ENCODE results near the gene TRMT61A. TPM values are rescaled to one million over a fixed set of nuclear protein-coding genes. Genes with fewer than 3 reads are reported as not detected.

TRMT61A gene
- total RNA-seq, 1 experiment from 2014 or later = 22.5 TPM

GRCh38 chr14:103544388-103545218, 15.6 kb downstream of the TRMT61A start:
- no peaks in the 10 kb centered on the region for H3K9me2 ChIP-seq (ENCODE audit: insufficient read depth)
- H3K4me1 ChIP-seq (replicated peaks; ENCODE audit: insufficient read depth) = peaks cover 41% of the 10 kb centered on the region
- H3K36me3 ChIP-seq (ENCODE audit: low read depth) = no peaks in the 10 kb centered on the region
- intact Hi-C loops (cut with micrococcal nuclease; ENCODE audit: unreplicated experiment) = loop anchor here (5.0 to 10.0 kb wide), 2 partner anchors 852 to 1020 kb away; no protein-coding TSS in a partner anchor
- peaks cover 37% of the 10 kb centered on the region for H4K20me1 ChIP-seq (ENCODE audit: insufficient read depth)
- TF ChIP-seq EZH2 (IDR thresholded peaks at IDR 0.05; ENCODE audit: low read depth) (no peak), CTCF (conservative IDR thresholded peaks at IDR 0.05) (no peak)
- DNase-seq = no peak
- ChIA-PET POLR2A (ENCODE audit: unreplicated experiment) (no interaction called here), CTCF (no interaction called here)
- H3K9me3 ChIP-seq (ENCODE audit: insufficient read depth, low read depth) = no peaks in the 10 kb centered on the region
- H3K27ac ChIP-seq = no peak overlapping the region
- peaks cover 30% of the 10 kb centered on the region for H3F3A ChIP-seq (ENCODE audit: insufficient read depth, low read depth)
- H3K4me3 ChIP-seq = no peak overlapping the region
- H3K4me2 ChIP-seq = no peak overlapping the region
- no peaks in the 10 kb centered on the region for H3K79me2 ChIP-seq (ENCODE audit: low read depth)
- no peaks in the 10 kb centered on the region for H3K27me3 ChIP-seq (ENCODE audit: insufficient read depth, low read depth)
- H2AFZ ChIP-seq = no peak overlapping the region
- BruUV-seq (replicated peaks) = no TSS peak

- H3K9me3 ChIP-seq (ENCODE audit: insufficient read depth, low read depth) = no peaks in the 10 kb centered on the region
- H3K27me3 ChIP-seq (ENCODE audit: insufficient read depth, low read depth) = no peaks in the 10 kb centered on the region
- peaks cover 33% of the 10 kb centered on the region for H3K4me1 ChIP-seq (replicated peaks; ENCODE audit: insufficient read depth)
- no peak overlapping the region for H3K4me2 ChIP-seq
- no peak overlapping the region for H3K27ac ChIP-seq
- BruUV-seq (replicated peaks) = no TSS peak
- no peaks in the 10 kb centered on the region for H3K79me2 ChIP-seq (ENCODE audit: low read depth)
- H4K20me1 ChIP-seq (ENCODE audit: insufficient read depth) = peaks cover 41% of the 10 kb centered on the region
- POLR2A ChIA-PET (ENCODE audit: unreplicated experiment) = no interaction called here
- H3K9me2 ChIP-seq (ENCODE audit: insufficient read depth) = no peaks in the 10 kb centered on the region
- no peak for DNase-seq
- no peak overlapping the region for H2AFZ ChIP-seq
- CTCF ChIA-PET = interaction anchor here (0.7 to 1.0 kb wide), 2 partner anchors 26 to 907 kb away, joined by 3 read pairs; no protein-coding TSS in a partner anchor
- no peaks in the 10 kb centered on the region for H3K36me3 ChIP-seq (ENCODE audit: low read depth)
- no peak overlapping the region for H3K4me3 ChIP-seq
- TF ChIP-seq EZH2 (IDR thresholded peaks at IDR 0.05; ENCODE audit: low read depth) (no peak), CTCF (conservative IDR thresholded peaks at IDR 0.05) (no peak)
- intact Hi-C loops (cut with micrococcal nuclease; ENCODE audit: unreplicated experiment) = loop anchor here (10.0 kb wide), 1 partner anchor 1021 kb away; no protein-coding TSS in a partner anchor
- H3F3A ChIP-seq (ENCODE audit: insufficient read depth, low read depth) = peaks cover 23% of the 10 kb centered on the region
Measured at GRCh38 chr14:103545219-103545914, 16.4 kb downstream of the TRMT61A start.

GRCh38 chr14:103545915-103546651, 17.1 kb downstream of the TRMT61A start:
- Histone ChIP-seq H3K4me1 (replicated peaks; ENCODE audit: insufficient read depth) (peaks cover 28% of the 10 kb centered on the region), H3K9me3 (ENCODE audit: insufficient read depth, low read depth) (no peaks in the 10 kb centered on the region), H2AFZ (no peak overlapping the region), H3K27me3 (ENCODE audit: insufficient read depth, low read depth) (no peaks in the 10 kb centered on the region), H3F3A (ENCODE audit: insufficient read depth, low read depth) (peaks cover 16% of the 10 kb centered on the region), H3K4me2 (no peak overlapping the region), H4K20me1 (ENCODE audit: insufficient read depth) (peaks cover 41% of the 10 kb centered on the region), H3K9me2 (ENCODE audit: insufficient read depth) (no peaks in the 10 kb centered on the region), H3K36me3 (ENCODE audit: low read depth) (no peaks in the 10 kb centered on the region), H3K79me2 (ENCODE audit: low read depth) (no peaks in the 10 kb centered on the region), H3K4me3 (no peak overlapping the region), H3K27ac (no peak overlapping the region)
- no peak for TF ChIP-seq CTCF (conservative IDR thresholded peaks at IDR 0.05)
- TF ChIP-seq EZH2 (IDR thresholded peaks at IDR 0.05; ENCODE audit: low read depth) = no peak
- ChIA-PET POLR2A (ENCODE audit: unreplicated experiment) (no interaction called here), CTCF (interaction anchor here (0.7 to 1.0 kb wide), 3 partner anchors 25 to 908 kb away, joined by 3 to 6 read pairs (median 3); no protein-coding TSS in a partner anchor)
- intact Hi-C loops (cut with micrococcal nuclease; ENCODE audit: unreplicated experiment) = loop anchor here (1.0 to 10.0 kb wide), 3 partner anchors 25 to 1021 kb away; no protein-coding TSS in a partner anchor
- no TSS peak for BruUV-seq (replicated peaks)
- DNase-seq = no peak
